ENCODE measurements around the gene IZUMO1. TPM values are rescaled to one million over a fixed set of nuclear protein-coding genes. Genes with fewer than 3 reads are reported as not detected.

Gene IZUMO1
- total RNA-seq, 4 donors from 2014 or later: under 0.01 to 2.3 TPM; not detected in 2

GRCh38 chr19:48739404-48740163 lies 7.1 kb downstream of the IZUMO1 start:
- Histone ChIP-seq H3K4me1 (peaks cover 0 to 5% of the 10 kb centered on the region in 2 donors), H3K9me3 (no peaks in the 10 kb centered on the region), H3K27me3 (no peaks in the 10 kb centered on the region), H3K4me3 (peak overlapping the region; percentile 9 to 49), H3K36me3 (no peaks in the 10 kb centered on the region), H3K27ac (peak overlapping the region; percentile 73 to 81)
- TF ChIP-seq CTCF (IDR thresholded peaks at IDR 0.05): no peak
- TF ChIP-seq POLR2A (IDR thresholded peaks at IDR 0.05): no peak
- no peak for DNase-seq
- intact Hi-C loops (cut with DNase I; ENCODE audit: low total_unique reads): no loop called here

- intact Hi-C loops (cut with DNase I; ENCODE audit: low total_unique reads): no loop called here
- H3K4me1 ChIP-seq: peaks cover 0 to 5% of the 10 kb centered on the region in 2 donors
- peak overlapping the region; percentile 73 to 81 for H3K27ac ChIP-seq
- no peaks in the 10 kb centered on the region for H3K36me3 ChIP-seq
- TF ChIP-seq CTCF (IDR thresholded peaks at IDR 0.05) (peak in 3 of 4 experiments; percentile 68 to 88 (median 74)), POLR2A (IDR thresholded peaks at IDR 0.05) (peak; percentile 34 to 56)
- no peaks in the 10 kb centered on the region for H3K27me3 ChIP-seq
- H3K4me3 ChIP-seq: peak overlapping the region; percentile 9 to 49
- peak; percentile 94 to 95 for DNase-seq
- H3K9me3 ChIP-seq: no peaks in the 10 kb centered on the region
Observed at GRCh38 chr19:48738557-48739403, 7.9 kb downstream of the IZUMO1 start.

GRCh38 chr19:48737360-48737998 lies 9.2 kb downstream of the IZUMO1 start:
- Histone ChIP-seq H3K4me1 (peaks cover 0 to 5% of the 10 kb centered on the region in 2 donors), H3K27me3 (no peaks in the 10 kb centered on the region), H3K9me3 (no peaks in the 10 kb centered on the region), H3K27ac (peak overlapping the region in 1 of 2 donors; percentile 36), H3K4me3 (no peak overlapping the region), H3K36me3 (no peaks in the 10 kb centered on the region)
- intact Hi-C loops (cut with DNase I; ENCODE audit: low total_unique reads): no loop called here
- no peak for DNase-seq
- no peak for TF ChIP-seq POLR2A (IDR thresholded peaks at IDR 0.05)

GRCh38 chr19:48735031-48735615 lies 11.6 kb downstream of the IZUMO1 start:
- Histone ChIP-seq H3K4me3 (no peak overlapping the region), H3K9me3 (no peaks in the 10 kb centered on the region), H3K36me3 (no peaks in the 10 kb centered on the region), H3K4me1 (peaks cover 0 to 5% of the 10 kb centered on the region in 2 donors), H3K27ac (no peak overlapping the region), H3K27me3 (no peaks in the 10 kb centered on the region)
- TF ChIP-seq POLR2A (IDR thresholded peaks at IDR 0.05) (no peak), CTCF (IDR thresholded peaks at IDR 0.05) (no peak)
- DNase-seq: no peak
- intact Hi-C loops (cut with DNase I; ENCODE audit: low total_unique reads): no loop called here

- TF ChIP-seq CTCF (IDR thresholded peaks at IDR 0.05): no peak
- TF ChIP-seq POLR2A (IDR thresholded peaks at IDR 0.05): no peak
- no peak overlapping the region for H3K4me3 ChIP-seq
- peaks cover 0 to 5% of the 10 kb centered on the region in 2 donors for H3K4me1 ChIP-seq
- no peaks in the 10 kb centered on the region for H3K9me3 ChIP-seq
- no peaks in the 10 kb centered on the region for H3K36me3 ChIP-seq
- no peak for DNase-seq
- intact Hi-C loops (cut with DNase I; ENCODE audit: low total_unique reads): no loop called here
- H3K27me3 ChIP-seq: no peaks in the 10 kb centered on the region
- H3K27ac ChIP-seq: no peak overlapping the region
Observed at GRCh38 chr19:48734625-48735024, 12.1 kb downstream of the IZUMO1 start.

Measured in uterus (tissue), 4 donors.